Dedifferentiated amniotic fluid mesenchymal stem cell (primary cell): ENCODE results near the gene NFATC3.
A peak's percentile ranks its signal among the peaks of the same experiment; 100 is the strongest.
"Not testable (repeated sequence)": the region's sequence is repeated elsewhere in the genome, so short reads cannot be mapped to it uniquely, and the experiment has no call there.

ENCODE experiments used
- DNase-seq: peaks from one replicate; pipeline ENCODE4 v3.0.0-alpha.2; 2016; ENCODE audit errors: extremely low spot score

Gene NFATC3

GRCh38 chr16:68117884-68118283 lies 32.7 kb downstream of the NFATC3 start:
- no peak for DNase-seq

- DNase-seq = not testable (repeated sequence)
Observed at GRCh38 chr16:68118954-68119353, 33.8 kb downstream of the NFATC3 start.

GRCh38 chr16:68120496-68120895 lies 35.3 kb downstream of the NFATC3 start:
- not testable (repeated sequence) for DNase-seq

- no peak for DNase-seq
Observed at GRCh38 chr16:68126395-68126794, 41.2 kb downstream of the NFATC3 start.

- peak; percentile 26 for DNase-seq
Observed at GRCh38 chr16:68128577-68129305, 43.6 kb downstream of the NFATC3 start.

- no peak for DNase-seq
Observed at GRCh38 chr16:68130520-68130919, 45.4 kb downstream of the NFATC3 start.

- DNase-seq = no peak
Observed at GRCh38 chr16:68131813-68132706, 46.9 kb downstream of the NFATC3 start.

GRCh38 chr16:68133000-68133399 lies 47.8 kb downstream of the NFATC3 start:
- DNase-seq = not testable (repeated sequence)

- DNase-seq = no peak
Observed at GRCh38 chr16:68134644-68135043, 49.5 kb downstream of the NFATC3 start.

- no peak for DNase-seq
Observed at GRCh38 chr16:68136515-68136914, 51.3 kb downstream of the NFATC3 start.

GRCh38 chr16:68144008-68144407 lies 58.8 kb downstream of the NFATC3 start:
- no peak for DNase-seq

- DNase-seq = peak; percentile 57
Observed at GRCh38 chr16:68146585-68146984, 61.4 kb downstream of the NFATC3 start.

- DNase-seq = no peak
Observed at GRCh38 chr16:68147444-68147843, 62.3 kb downstream of the NFATC3 start.

GRCh38 chr16:68149596-68149995 lies 64.4 kb downstream of the NFATC3 start:
- no peak for DNase-seq

- DNase-seq = no peak
Observed at GRCh38 chr16:68155425-68155824, 70.3 kb downstream of the NFATC3 start.

GRCh38 chr16:68162413-68162812 lies 77.2 kb downstream of the NFATC3 start:
- no peak for DNase-seq

- DNase-seq = not testable (repeated sequence)
Observed at GRCh38 chr16:68163275-68163674, 78.1 kb downstream of the NFATC3 start.

GRCh38 chr16:68166264-68166663 lies 81.1 kb downstream of the NFATC3 start:
- no peak for DNase-seq

GRCh38 chr16:68179196-68179795 lies 94.1 kb downstream of the NFATC3 start:
- no peak for DNase-seq

- no peak for DNase-seq
Observed at GRCh38 chr16:68179855-68180254, 94.7 kb downstream of the NFATC3 start.

- DNase-seq = no peak
Observed at GRCh38 chr16:68183046-68183445, 97.9 kb downstream of the NFATC3 start.

- DNase-seq = no peak
Observed at GRCh38 chr16:68186877-68187276, 101.7 kb downstream of the NFATC3 start.
